K562 (cell line): Measurements from ENCODE around the gene BEST1. TPM values are rescaled to one million over a fixed set of nuclear protein-coding genes. Genes with fewer than 3 reads are reported as not detected.
A peak's percentile ranks its signal among the peaks of the same experiment; 100 is the strongest.

Experiments used
- BCL6 ChIP-seq: fragments of 250-450 bp; sonication (Bioruptor Pico); IDR thresholded peaks from 2 replicates; pipeline ENCODE4 v1.4.0; 2020
- CHD2 ChIP-seq: IDR thresholded peaks from 2 replicates; pipeline ENCODE4 v1.6.1; 2011; ENCODE audit warnings: low read depth, low read length
- FOXO4 ChIP-seq: fragments of 450-650 bp; formaldehyde crosslinking; IDR thresholded peaks from 2 replicates; pipeline ENCODE4 v1.4.0; 2020; ENCODE audit warnings: mild to moderate bottlenecking, moderate library complexity
- GATA2 ChIP-seq: sonication (generic); formaldehyde crosslinking; IDR thresholded peaks from 2 replicates; pipeline ENCODE4 v1.4.0; 2020; ENCODE audit warnings: mild to moderate bottlenecking, missing genetic modification reagents
- HMBOX1 ChIP-seq: sonication (generic); IDR thresholded peaks from 2 replicates; pipeline ENCODE4 v1.6.1; 2016
- MBD2 ChIP-seq: sonication (generic); IDR thresholded peaks from 2 replicates; pipeline ENCODE4 v1.6.1; 2016; ENCODE audit warnings: low read depth, borderline replicate concordance
- MCM3 ChIP-seq: fragments of 450-650 bp; IDR thresholded peaks from 2 replicates; pipeline ENCODE4 v1.6.1; 2016
- MCM5 ChIP-seq: fragments of 450-650 bp; IDR thresholded peaks from 2 replicates; pipeline ENCODE4 v1.6.1; 2016; ENCODE audit warnings: low read depth
- NR2C2 ChIP-seq, 2 experiments: fragments of 200-800 bp in 1 of 2; sonication (Bioruptor generic) in 1 of 2; sonication (generic) in 1 of 2; formaldehyde crosslinking in 1 of 2; IDR thresholded peaks; 2 replicates each; pipeline versions ENCODE4 v1.6.1 to v1.8.0; 2016 to 2022; ENCODE audit warnings: mild to moderate bottlenecking in 1 of 2, missing compliant biosample characterization in 1 of 2, missing genetic modification characterization in 1 of 2, missing genetic modification reagents in 1 of 2
- PHF20 ChIP-seq: fragments of 450-650 bp; IDR thresholded peaks from 2 replicates; pipeline ENCODE4 v1.6.1; 2018; ENCODE audit not compliant: partially characterized antibody
- SUPT5H ChIP-seq: fragments of 450-650 bp; IDR thresholded peaks from 2 replicates; pipeline ENCODE4 v1.6.1; 2016
- TBL1XR1 ChIP-seq, 2 experiments: IDR thresholded peaks; 2 replicates each; pipeline ENCODE4 v1.6.1; 2012; ENCODE audit warnings: improper control_type of control experiment in 2 of 2, low read length in 2 of 2, mild to moderate bottlenecking in 1 of 2
- TEAD1 ChIP-seq, 2 experiments: fragments of 450-650 bp in 1 of 2; sonication (generic) in 1 of 2; formaldehyde crosslinking; IDR thresholded peaks; 2 replicates each; pipeline versions ENCODE4 v1.4.0 to v1.8.0; 2020 to 2022; ENCODE audit warnings: mild to moderate bottlenecking in 2 of 2, missing genetic modification reagents in 1 of 2
- ZNF217 ChIP-seq: sonication (generic); formaldehyde crosslinking; IDR thresholded peaks from 2 replicates; pipeline ENCODE4 v1.8.0; 2022; ENCODE audit warnings: mild to moderate bottlenecking, missing genetic modification reagents
- polyA plus RNA-seq, 8 experiments: library from polyadenylated mRNA; depleted of rRNA in 4 of 8; stranded (reverse) in 5 of 8; unstranded in 3 of 8; fragments of >200 nt; fragmentation: Nextera tagmentation in 2 of 8; fragmentation: Illumina TruSeq in 1 of 8; extraction: Ambion mirVana in 2 of 8; extraction: Trizol in 1 of 8; gene quantifications; 2 replicates each; pipeline versions ENCODE4 v1.2.1 to v1.2.3, GENCODE V29; 2011 to 2014; ENCODE audit warnings: inconsistent platforms in 1 of 8, missing spikeins in 1 of 8
- total RNA-seq, 7 experiments: library from RNA; depleted of rRNA in 6 of 7; stranded (reverse); fragments of >200 nt in 6 of 7; fragmentation: Illumina TruSeq in 2 of 7; extraction: Trizol in 2 of 7; gene quantifications; 2 replicates each; pipeline versions ENCODE4 v1.2.1 to v1.2.3, GENCODE V29; 2011 to 2021; ENCODE audit warnings: low replicate concordance in 1 of 7
- TF ChIP-seq, protein P1 (sequence below), 2 experiments: IDR thresholded peaks in 1 of 2; conservative IDR thresholded peaks in 1 of 2; 2 replicates each; pipeline ENCODE4 v1.6.1; 2016; ENCODE audit warnings: low read depth in 2 of 2, mild to moderate bottlenecking in 1 of 2, missing compliant biosample characterization in 1 of 2, missing genetic modification characterization in 1 of 2, moderate library complexity in 1 of 2
- TF ChIP-seq, protein P2 (sequence below): IDR thresholded peaks from 2 replicates; pipeline ENCODE4 v1.6.1; 2011; ENCODE audit warnings: borderline replicate concordance, low read depth, mild to moderate bottlenecking, moderate library complexity, low read length; ENCODE audit not compliant: insufficient read depth, poor library complexity, severe bottlenecking
- TF ChIP-seq, protein P3 (sequence below): IDR thresholded peaks from 2 replicates; pipeline ENCODE4 v1.6.1; 2016; ENCODE audit warnings: missing genetic modification characterization, missing compliant biosample characterization

Gene BEST1
- total and polyA plus RNA-seq, 9 of the 15 experiments (the other 6 are each of a cell fraction or from before 2014, with no cell fraction given) = 0.07 to 1.3 (median 0.40) TPM

GRCh38 chr11:61963282-61964057 lies 13.3 kb downstream of the BEST1 start (continued):
- TF ChIP-seq TBL1XR1 (IDR thresholded peaks at IDR 0.05; ENCODE audit: low read length in 2 of 2) = peak; percentile 35 to 53; a peak in 1 of 4 replicates
- peak; percentile 47 for TF ChIP-seq MBD2
- TF ChIP-seq, protein P1, sequence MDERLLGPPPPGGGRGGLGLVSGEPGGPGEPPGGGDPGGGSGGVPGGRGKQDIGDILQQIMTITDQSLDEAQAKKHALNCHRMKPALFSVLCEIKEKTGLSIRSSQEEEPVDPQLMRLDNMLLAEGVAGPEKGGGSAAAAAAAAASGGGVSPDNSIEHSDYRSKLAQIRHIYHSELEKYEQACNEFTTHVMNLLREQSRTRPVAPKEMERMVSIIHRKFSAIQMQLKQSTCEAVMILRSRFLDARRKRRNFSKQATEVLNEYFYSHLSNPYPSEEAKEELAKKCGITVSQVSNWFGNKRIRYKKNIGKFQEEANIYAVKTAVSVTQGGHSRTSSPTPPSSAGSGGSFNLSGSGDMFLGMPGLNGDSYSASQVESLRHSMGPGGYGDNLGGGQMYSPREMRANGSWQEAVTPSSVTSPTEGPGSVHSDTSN (CRISPR knock-in tag; IDR thresholded peaks at IDR 0.05; ENCODE audit: low read depth) = no peak
- TF ChIP-seq, protein P1 (tag; conservative IDR thresholded peaks at IDR 0.05; ENCODE audit: low read depth) = peak; percentile 55; the same call in 1 of the 2 replicates
- TF ChIP-seq, protein P2, sequence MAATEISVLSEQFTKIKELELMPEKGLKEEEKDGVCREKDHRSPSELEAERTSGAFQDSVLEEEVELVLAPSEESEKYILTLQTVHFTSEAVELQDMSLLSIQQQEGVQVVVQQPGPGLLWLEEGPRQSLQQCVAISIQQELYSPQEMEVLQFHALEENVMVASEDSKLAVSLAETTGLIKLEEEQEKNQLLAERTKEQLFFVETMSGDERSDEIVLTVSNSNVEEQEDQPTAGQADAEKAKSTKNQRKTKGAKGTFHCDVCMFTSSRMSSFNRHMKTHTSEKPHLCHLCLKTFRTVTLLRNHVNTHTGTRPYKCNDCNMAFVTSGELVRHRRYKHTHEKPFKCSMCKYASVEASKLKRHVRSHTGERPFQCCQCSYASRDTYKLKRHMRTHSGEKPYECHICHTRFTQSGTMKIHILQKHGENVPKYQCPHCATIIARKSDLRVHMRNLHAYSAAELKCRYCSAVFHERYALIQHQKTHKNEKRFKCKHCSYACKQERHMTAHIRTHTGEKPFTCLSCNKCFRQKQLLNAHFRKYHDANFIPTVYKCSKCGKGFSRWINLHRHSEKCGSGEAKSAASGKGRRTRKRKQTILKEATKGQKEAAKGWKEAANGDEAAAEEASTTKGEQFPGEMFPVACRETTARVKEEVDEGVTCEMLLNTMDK = no peak
- TF ChIP-seq, protein P3, sequence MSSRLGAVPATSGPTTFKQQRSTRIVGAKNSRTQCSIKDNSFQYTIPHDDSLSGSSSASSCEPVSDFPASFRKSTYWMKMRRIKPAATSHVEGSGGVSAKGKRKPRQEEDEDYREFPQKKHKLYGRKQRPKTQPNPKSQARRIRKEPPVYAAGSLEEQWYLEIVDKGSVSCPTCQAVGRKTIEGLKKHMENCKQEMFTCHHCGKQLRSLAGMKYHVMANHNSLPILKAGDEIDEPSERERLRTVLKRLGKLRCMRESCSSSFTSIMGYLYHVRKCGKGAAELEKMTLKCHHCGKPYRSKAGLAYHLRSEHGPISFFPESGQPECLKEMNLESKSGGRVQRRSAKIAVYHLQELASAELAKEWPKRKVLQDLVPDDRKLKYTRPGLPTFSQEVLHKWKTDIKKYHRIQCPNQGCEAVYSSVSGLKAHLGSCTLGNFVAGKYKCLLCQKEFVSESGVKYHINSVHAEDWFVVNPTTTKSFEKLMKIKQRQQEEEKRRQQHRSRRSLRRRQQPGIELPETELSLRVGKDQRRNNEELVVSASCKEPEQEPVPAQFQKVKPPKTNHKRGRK (tag) = no peak
- TF ChIP-seq TEAD1 (CRISPR knock-in tag; IDR thresholded peaks at IDR 0.05) = peak in 1 of 2 experiments; percentile 75; a peak in 2 of 4 replicates
- no peak for TF ChIP-seq MCM5
- TF ChIP-seq SUPT5H = peak; percentile 94
- peak; percentile 12; the same call in 1 of the 2 replicates for TF ChIP-seq CHD2
- TF ChIP-seq ZNF217 (CRISPR knock-in tag) = no peak
- TF ChIP-seq PHF20 = peak; percentile 24
- TF ChIP-seq GATA2 (CRISPR knock-in tag) = no peak; the same call in 1 of the 2 replicates
- TF ChIP-seq HMBOX1 = no peak
- peak; percentile 11; the same call in 1 of the 2 replicates for TF ChIP-seq BCL6
- no peak; the same call in 1 of the 2 replicates for TF ChIP-seq FOXO4
- TF ChIP-seq MCM3 = no peak
- peak; percentile 55; the same call in 1 of the 2 replicates for TF ChIP-seq NR2C2 (CRISPR knock-in tag; IDR thresholded peaks at IDR 0.05)
- TF ChIP-seq NR2C2 (tag; IDR thresholded peaks at IDR 0.05) = peak; percentile 79
